CD4-positive, alpha-beta memory T cell (primary cell): ENCODE measurements around the gene ABCF2. TPM values are rescaled to one million over a fixed set of nuclear protein-coding genes. Genes with fewer than 3 reads are reported as not detected.

Source experiments
- CTCF ChIA-PET: fragments of 350-600 bp; sonication (Branson Sonifier 250); formaldehyde crosslinking; loops from one replicate; lab custom pipeline; 2021; ENCODE audit warnings: inconsistent platforms; ENCODE audit not compliant: partially characterized antibody; lab: Charles Lee
- POLR2A ChIA-PET: fragments of 350-600 bp; sonication (Branson Sonifier 250); formaldehyde crosslinking; loops from one replicate; lab custom pipeline; 2021; ENCODE audit not compliant: partially characterized antibody; lab: Charles Lee
- DNase-seq, 5 donors: peaks; one replicate each; pipeline versions ENCODE4 v3.0.0 to v3.0.0-alpha.2; 2020 to 2022; ENCODE audit warnings: mixed read lengths in 1 of 5
- H3K27ac ChIP-seq: one replicate; pipeline ENCODE4 v1.7.0; 2013; ENCODE audit warnings: low read depth, low read length
- H3K27me3 ChIP-seq: 2 replicates; pipeline ENCODE4 v1.7.0; 2013; ENCODE audit warnings: mild to moderate bottlenecking, low read length, moderate library complexity; ENCODE audit not compliant: insufficient read depth
- H3K36me3 ChIP-seq: 2 replicates; pipeline ENCODE4 v1.7.0; 2013; ENCODE audit warnings: mild to moderate bottlenecking, low read length, moderate library complexity; ENCODE audit not compliant: insufficient read depth
- H3K4me1 ChIP-seq: 2 replicates; pipeline ENCODE4 v1.7.0; 2013; ENCODE audit warnings: mild to moderate bottlenecking, low read length, moderate library complexity; ENCODE audit not compliant: insufficient read depth
- H3K4me3 ChIP-seq, 2 donors: one replicate each; pipeline ENCODE4 v1.7.0; 2013; ENCODE audit warnings: low read length in 2 of 2, mild to moderate bottlenecking in 1 of 2
- H3K9me3 ChIP-seq, 2 donors: one replicate each; pipeline ENCODE4 v1.7.0; 2013; ENCODE audit warnings: low read length in 2 of 2, control low read depth in 1 of 2; ENCODE audit not compliant: control insufficient read depth in 1 of 2
- H3K27ac Mint-ChIP-seq, 7 donors: one replicate each; pipeline ENCODE4 v1.8.0; 2020 to 2021; ENCODE audit warnings: mixed read lengths in 7 of 7, mild to moderate bottlenecking in 6 of 7, inconsistent platforms in 3 of 7, moderate library complexity in 3 of 7
- H3K27me3 Mint-ChIP-seq, 2 donors: one replicate each; pipeline ENCODE4 v1.8.0; 2020 to 2021; ENCODE audit warnings: mixed read lengths in 2 of 2
- H3K36me3 Mint-ChIP-seq, 2 donors: one replicate each; pipeline ENCODE4 v1.8.0; 2020 to 2021; ENCODE audit warnings: mixed read lengths in 2 of 2, inconsistent platforms in 1 of 2, mild to moderate bottlenecking in 1 of 2
- H3K4me1 Mint-ChIP-seq, 4 donors: one replicate each; pipeline ENCODE4 v1.8.0; 2020 to 2021; ENCODE audit warnings: mixed read lengths in 4 of 4, mild to moderate bottlenecking in 1 of 4
- H3K4me3 Mint-ChIP-seq, 8 donors: one replicate each; pipeline ENCODE4 v1.8.0; 2020 to 2021; ENCODE audit warnings: mixed read lengths in 8 of 8, mild to moderate bottlenecking in 7 of 8, moderate library complexity in 6 of 8, inconsistent platforms in 3 of 8
- H3K9me3 Mint-ChIP-seq, 8 donors: one replicate each; pipeline ENCODE4 v1.8.0; 2020 to 2021; ENCODE audit warnings: mixed read lengths in 8 of 8, mild to moderate bottlenecking in 5 of 8, inconsistent platforms in 3 of 8, moderate library complexity in 1 of 8
- intact Hi-C: fragments of 100-400 bp; cut with micrococcal nuclease; formaldehyde crosslinking; loops from one replicate; pipeline ENCODE4 v1.15.1; 2023
- polyA plus RNA-seq, 2 donors: library from polyadenylated mRNA; unstranded; fragments of 300-500 nt; fragmentation: Illumina TruSeq; gene quantifications; one replicate each; pipeline ENCODE4 v1.2.3, GENCODE V29; 2021
- total RNA-seq, 2 experiments: library from RNA; stranded (reverse); gene quantifications; one replicate each; pipeline ENCODE4 v1.2.3, GENCODE V29; 2021

ABCF2 gene
- total and polyA plus RNA-seq, 4 experiments from 2014 or later, result 31.4 to 37.3 (median 34.4) TPM

DNA sequence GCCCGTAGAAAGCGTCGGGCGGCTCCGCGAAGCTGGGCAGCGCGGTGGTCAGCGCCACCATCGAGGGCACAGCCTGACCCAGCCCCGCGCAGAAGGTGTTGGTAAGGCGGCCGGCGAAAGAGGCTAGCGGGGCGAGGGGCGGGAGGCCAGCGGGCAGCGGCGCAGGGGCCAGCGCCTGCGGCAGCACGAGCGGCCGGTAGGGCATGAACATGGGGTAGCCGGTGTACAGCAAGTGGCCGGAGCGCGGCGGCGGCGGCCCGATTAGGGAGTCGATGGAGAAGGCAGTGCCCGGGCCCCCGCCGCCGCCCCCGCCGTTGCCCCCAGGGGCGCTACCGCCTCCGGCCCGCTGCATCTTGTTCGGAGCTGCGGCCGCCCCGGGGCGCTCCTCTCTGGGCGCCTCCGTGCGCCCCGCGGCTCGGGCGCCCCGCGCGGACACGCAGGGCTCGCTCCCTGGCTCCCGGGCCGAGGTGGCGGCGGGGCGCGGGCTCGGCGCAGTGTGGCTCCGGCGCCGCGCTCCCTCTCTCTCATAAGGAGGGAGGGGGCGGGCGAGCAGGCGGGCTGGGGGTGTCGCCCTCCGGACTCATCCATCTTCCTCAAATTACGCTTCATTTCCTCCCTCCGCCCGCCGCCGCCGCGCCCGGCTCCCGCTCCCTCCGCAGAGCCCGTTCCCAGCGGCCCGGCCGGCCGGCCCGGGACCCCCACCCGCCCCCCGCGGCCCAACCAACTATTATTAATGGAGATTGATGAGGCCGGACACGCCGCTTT, 59.6 kb downstream of the ABCF2 start, which contains the start of gene GBX1:
Gene GBX1, minus strand, starts transcription at position 498 of the 765 bp plus-strand sequence. Its CDS starts 146 bp downstream, at position 352.
- POLR2A ChIA-PET, result interaction anchor here (0.8 to 1.2 kb wide), 3 partner anchors 10 to 80 kb away, joined by 3 read pairs; partner anchors contain the start of gene ABCF2
- no peaks in the 10 kb centered on the region for H3K36me3 Mint-ChIP-seq

DNA sequence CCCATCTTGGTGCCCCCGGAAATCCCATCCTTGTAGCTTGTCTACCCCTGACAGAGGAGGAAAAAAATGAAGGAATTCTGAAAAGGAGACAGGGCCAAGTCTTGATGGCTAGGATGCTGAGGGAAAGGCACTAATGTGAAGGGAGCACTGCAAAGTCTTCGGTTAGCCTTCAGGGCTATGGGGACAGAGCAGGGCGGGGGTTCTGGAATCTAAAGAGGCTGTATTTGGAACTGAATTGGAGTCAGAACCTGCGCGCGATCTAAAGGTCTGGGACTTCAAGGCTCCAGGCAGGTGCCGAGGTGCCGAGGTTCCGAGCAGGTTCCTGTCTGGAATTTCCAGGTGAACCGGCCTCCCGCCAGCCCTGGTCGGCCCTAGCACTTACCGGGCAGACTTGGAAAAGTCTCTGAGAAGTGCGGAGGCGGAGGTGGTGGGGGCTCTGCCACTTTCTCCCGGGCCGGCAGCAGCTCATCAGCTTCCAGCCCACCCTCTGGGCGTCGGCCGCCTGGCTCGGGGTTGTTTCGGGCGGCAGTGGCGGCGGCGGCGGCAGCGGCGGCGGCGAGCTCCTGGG, 60.3 kb downstream of the ABCF2 start:
- peaks cover 6% of the 10 kb centered on the region for H3K4me1 ChIP-seq
- Mint-ChIP-seq H3K27me3 (peaks cover 17 to 28% of the 10 kb centered on the region in 2 donors), H3K4me3 (peak overlapping the region; percentile 39 to 73 (median 63)), H3K4me1 (peaks cover 4 to 14% (median 9%) of the 10 kb centered on the region in 4 donors), H3K36me3 (no peaks in the 10 kb centered on the region), H3K27ac (no peak overlapping the region), H3K9me3 (peaks cover 0 to 2% (median 0%) of the 10 kb centered on the region in 8 donors)
- peaks cover 33% of the 10 kb centered on the region for H3K27me3 ChIP-seq
- H3K27ac ChIP-seq, result no peak overlapping the region
- intact Hi-C loops, result no loop called here
- H3K36me3 ChIP-seq, result no peaks in the 10 kb centered on the region
- CTCF ChIA-PET, result interaction anchor here (1.1 to 3.9 kb wide), 5 partner anchors 13 to 77 kb away, joined by 3 to 20 read pairs (median 10); no protein-coding TSS in a partner anchor
- DNase-seq, result no peak
- no peak overlapping the region for H3K4me3 ChIP-seq
- POLR2A ChIA-PET, result interaction anchor here (1.1 kb wide), 1 partner anchor 9 kb away, joined by 3 read pairs; no protein-coding TSS in a partner anchor
- H3K9me3 ChIP-seq, result no peaks in the 10 kb centered on the region

More for the DNA sequence above, 59.6 kb downstream of the ABCF2 start, which contains the start of gene GBX1:
- Histone ChIP-seq H3K4me3 (peak within 1 kb of the TSS in 1 of 2 donors; percentile 33), H3K27me3 (peaks cover 33% of the 10 kb centered on the region), H3K27ac (no peak within 1 kb of the TSS), H3K4me1 (peaks cover 6% of the 10 kb centered on the region), H3K36me3 (no peaks in the 10 kb centered on the region), H3K9me3 (no peaks in the 10 kb centered on the region)
- Mint-ChIP-seq H3K4me1 (peaks cover 4 to 16% (median 11%) of the 10 kb centered on the region in 4 donors), H3K4me3 (peak within 1 kb of the TSS; percentile 73 to 89 (median 84)), H3K9me3 (peaks cover 0 to 2% (median 0%) of the 10 kb centered on the region in 8 donors), H3K27me3 (peaks cover 19 to 31% of the 10 kb centered on the region in 2 donors), H3K27ac (peak within 1 kb of the TSS in 4 of 7 donors; percentile 22 to 72 (median 58))
- CTCF ChIA-PET, result interaction anchor here (0.7 to 3.9 kb wide), 10 partner anchors 10 to 185 kb away, joined by 3 to 20 read pairs (median 3); no protein-coding TSS in a partner anchor
- intact Hi-C loops, result no loop called here
- peak in 2 of 5 donors; percentile 13 to 18 for DNase-seq

Other genes with a start within 250 kb of the ABCF2 start
- 1 to 10 TPM; 2.3 to 2.6 TPM for gene KCNH2, start 248.9 kb downstream of the ABCF2 start, total RNA-seq
- 1 to 10 TPM; 1.8 to 2.4 TPM for gene KCNH2, start 248.9 kb downstream of the ABCF2 start, polyA plus RNA-seq
- gene NOS3, start 236.2 kb downstream of the ABCF2 start, total RNA-seq, result 1 to 10 TPM; 4.0 to 4.6 TPM
- gene NOS3, start 236.2 kb downstream of the ABCF2 start, polyA plus RNA-seq, result 10 to 100 TPM in 1 of 2 donors, 1 to 10 TPM in 1; 6.6 to 14.9 TPM
- 10 to 100 TPM; 29.3 to 29.9 TPM for gene ATG9B, start 202.7 kb downstream of the ABCF2 start, total RNA-seq
- gene ATG9B, start 202.7 kb downstream of the ABCF2 start, polyA plus RNA-seq, result 10 to 100 TPM; 16.9 to 36.6 TPM
- 10 to 100 TPM; 71.2 to 75.8 TPM for gene ABCB8, start 198.8 kb downstream of the ABCF2 start, total RNA-seq
- 10 to 100 TPM; 17.8 to 22.8 TPM for gene ABCB8, start 198.8 kb downstream of the ABCF2 start, polyA plus RNA-seq
- 10 to 100 TPM; 10.6 to 11.6 TPM for gene ASIC3, start 178.7 kb downstream of the ABCF2 start, total RNA-seq
- not detected for gene ASIC3, start 178.7 kb downstream of the ABCF2 start, polyA plus RNA-seq
- gene CDK5, start 169.3 kb downstream of the ABCF2 start, total RNA-seq, result 1 to 10 TPM; 6.3 to 7.5 TPM
- gene CDK5, start 169.3 kb downstream of the ABCF2 start, polyA plus RNA-seq, result 10 to 100 TPM; 10.8 to 15.2 TPM
- 10 to 100 TPM; 82.7 to 84.7 TPM for gene SLC4A2, start 167.6 kb downstream of the ABCF2 start, total RNA-seq
- 10 to 100 TPM; 12.8 to 24.3 TPM for gene SLC4A2, start 167.6 kb downstream of the ABCF2 start, polyA plus RNA-seq
- 100 to 1,000 TPM; 123 to 126 TPM for gene FASTK, start 146.4 kb downstream of the ABCF2 start, total RNA-seq
- 10 to 100 TPM; 51.2 to 62.2 TPM for gene FASTK, start 146.4 kb downstream of the ABCF2 start, polyA plus RNA-seq
- gene TMUB1, start 143.7 kb downstream of the ABCF2 start, total RNA-seq, result 10 to 100 TPM; 42.6 to 48.7 TPM
- 10 to 100 TPM; 48.9 to 66.7 TPM for gene TMUB1, start 143.7 kb downstream of the ABCF2 start, polyA plus RNA-seq
- gene AGAP3, start 140.7 kb downstream of the ABCF2 start, total RNA-seq, result 10 to 100 TPM; 52.9 to 65.8 TPM
- gene AGAP3, start 140.7 kb downstream of the ABCF2 start, polyA plus RNA-seq, result 1 to 10 TPM; 3.0 to 9.5 TPM
- gene GBX1, start 59.5 kb downstream of the ABCF2 start, total RNA-seq, result not detected
- not detected for gene GBX1, start 59.5 kb downstream of the ABCF2 start, polyA plus RNA-seq
- not detected for gene ASB10, start 40.0 kb downstream of the ABCF2 start, total RNA-seq
- not detected for gene ASB10, start 40.0 kb downstream of the ABCF2 start, polyA plus RNA-seq
- gene H2BK1, start 16.7 kb downstream of the ABCF2 start, total RNA-seq, result 1 to 10 TPM; 4.9 to 6.9 TPM
- gene H2BK1, start 16.7 kb downstream of the ABCF2 start, polyA plus RNA-seq, result not detected
- 10 to 100 TPM; 52.2 to 52.3 TPM for gene CHPF2, start 5.3 kb upstream of the ABCF2 start, total RNA-seq
- 10 to 100 TPM; 25.3 to 28.6 TPM for gene CHPF2, start 5.3 kb upstream of the ABCF2 start, polyA plus RNA-seq
- 1 to 10 TPM; 4.0 to 5.2 TPM for gene SMARCD3, start 21.5 kb upstream of the ABCF2 start, total RNA-seq
- 1 to 10 TPM; 4.6 TPM for gene SMARCD3, start 21.5 kb upstream of the ABCF2 start, polyA plus RNA-seq
- 100 to 1,000 TPM; 116 to 119 TPM for gene NUB1, start 114.6 kb upstream of the ABCF2 start, total RNA-seq
- gene NUB1, start 114.6 kb upstream of the ABCF2 start, polyA plus RNA-seq, result 10 to 100 TPM; 50.1 to 77.0 TPM
- 1 to 10 TPM; 7.0 to 8.0 TPM for gene WDR86, start 182.8 kb upstream of the ABCF2 start, total RNA-seq
- 10 to 100 TPM; 10.0 to 14.4 TPM for gene WDR86, start 182.8 kb upstream of the ABCF2 start, polyA plus RNA-seq
- gene CRYGN, start 212.9 kb upstream of the ABCF2 start, total RNA-seq, result not detected
- gene CRYGN, start 212.9 kb upstream of the ABCF2 start, polyA plus RNA-seq, result 1 to 10 TPM in 1 of 2 donors, not detected in 1; 1.9 TPM